ENCODE measurements around the gene RAB2B.

RAB2B gene

DNA sequence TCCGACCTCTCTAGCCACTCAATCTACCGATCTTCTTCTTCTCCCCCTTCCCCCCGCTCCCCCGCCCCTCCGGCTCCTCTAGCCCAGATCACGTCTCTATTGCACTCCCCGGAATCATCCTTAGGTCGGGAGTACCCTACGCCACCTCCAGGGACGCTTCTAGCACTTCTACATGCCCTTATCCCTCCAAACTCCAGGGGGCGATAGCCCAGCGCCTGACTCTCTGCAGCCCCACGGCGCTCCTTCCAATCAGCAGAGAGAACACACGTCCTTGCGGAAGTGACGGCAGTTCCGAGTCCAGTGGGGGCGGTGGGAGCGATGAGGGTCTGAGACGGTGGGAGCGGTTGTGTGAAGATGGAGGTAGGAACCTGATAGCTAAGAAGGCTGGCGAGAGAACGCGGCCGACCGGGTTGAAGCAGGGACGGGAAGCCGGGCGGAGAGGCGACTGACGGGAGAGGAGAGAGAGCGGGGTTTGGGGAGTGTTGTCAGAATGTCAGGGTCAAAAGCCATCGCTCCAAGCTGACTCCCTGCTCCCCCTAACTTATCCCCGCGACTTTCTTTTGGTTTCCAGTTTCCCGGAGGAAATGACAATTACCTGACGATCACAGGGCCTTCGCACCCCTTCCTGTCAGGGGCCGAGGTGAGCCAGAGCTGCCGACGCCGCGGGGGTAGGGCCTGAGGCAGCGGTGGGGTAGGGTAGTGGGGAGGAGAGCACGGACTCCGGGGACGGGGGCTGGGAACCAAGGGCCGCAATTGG is at the start of gene RAB2B, which contains the start of gene TOX4:
TSS of gene RAB2B (minus strand) at position 35 of the 757 bp plus-strand sequence. CDS start 87 bp downstream, outside the sequence.
TSS of gene TOX4 (plus strand) at position 271 of the 757 bp plus-strand sequence. CDS start at position 355, 84 bp downstream.
- DNase-seq = peak; percentile 97 to 98

DNA sequence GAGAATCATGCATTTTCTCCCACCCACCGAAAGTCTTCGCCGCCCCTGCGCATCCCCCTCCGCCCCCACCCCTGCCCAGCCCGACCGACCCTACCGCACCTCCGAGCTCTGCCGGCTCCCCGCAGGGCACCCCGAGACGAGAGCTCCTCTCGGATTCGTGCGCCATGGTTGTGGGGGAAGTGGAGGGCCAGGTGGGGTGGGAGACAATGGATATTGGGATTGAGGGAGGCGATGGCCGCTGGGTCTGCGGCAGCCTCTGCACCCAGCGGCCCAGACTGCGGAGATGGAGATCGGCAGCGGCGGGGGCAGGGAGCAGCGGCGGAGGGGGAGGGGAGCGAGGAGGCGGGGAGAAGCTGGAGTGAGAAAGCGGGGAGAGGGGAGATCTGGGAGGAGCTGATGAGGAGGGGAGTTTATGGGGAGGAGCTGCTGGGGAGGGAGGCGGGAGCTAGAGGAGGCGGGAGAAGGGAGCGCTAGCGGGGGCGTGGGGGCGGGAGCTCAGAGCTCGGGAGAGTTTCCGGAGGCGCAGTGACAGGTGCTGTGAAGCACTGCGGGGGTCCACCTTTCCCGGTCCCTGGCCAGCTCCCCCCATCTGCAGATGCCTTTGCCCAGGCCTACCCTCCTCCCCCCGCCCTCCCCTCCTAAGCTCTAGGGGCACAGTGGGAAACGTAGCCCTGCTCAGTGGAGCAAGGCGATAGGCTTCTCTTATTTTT is 49.4 kb upstream of the RAB2B start, which contains the start of gene SALL2:
TSS of gene SALL2 (minus strand) at position 385 of the 710 bp plus-strand sequence. CDS start at position 166, 219 bp downstream.
- DNase-seq = peak; percentile 64 to 78

DNA sequence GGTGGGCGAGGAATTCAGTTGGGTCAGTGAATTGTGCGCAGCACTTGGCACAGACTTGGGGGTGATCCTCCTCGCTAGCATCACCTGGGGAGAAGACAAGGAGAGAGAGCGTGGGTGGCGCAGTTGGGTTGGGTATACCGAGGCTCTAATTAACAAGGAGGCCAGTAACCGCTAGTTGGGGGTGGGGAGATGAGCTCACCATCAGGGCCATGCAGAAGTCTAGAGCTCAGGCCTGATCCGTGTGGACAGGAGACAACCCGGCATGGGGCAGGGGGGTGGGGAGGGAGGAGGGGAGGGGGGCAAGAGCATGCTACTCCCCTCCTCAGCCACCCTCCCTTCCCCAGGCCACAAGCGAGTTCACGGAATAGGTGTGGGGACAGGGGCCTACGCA is 48.8 kb upstream of the RAB2B start:
- DNase-seq = no peak

DNA sequence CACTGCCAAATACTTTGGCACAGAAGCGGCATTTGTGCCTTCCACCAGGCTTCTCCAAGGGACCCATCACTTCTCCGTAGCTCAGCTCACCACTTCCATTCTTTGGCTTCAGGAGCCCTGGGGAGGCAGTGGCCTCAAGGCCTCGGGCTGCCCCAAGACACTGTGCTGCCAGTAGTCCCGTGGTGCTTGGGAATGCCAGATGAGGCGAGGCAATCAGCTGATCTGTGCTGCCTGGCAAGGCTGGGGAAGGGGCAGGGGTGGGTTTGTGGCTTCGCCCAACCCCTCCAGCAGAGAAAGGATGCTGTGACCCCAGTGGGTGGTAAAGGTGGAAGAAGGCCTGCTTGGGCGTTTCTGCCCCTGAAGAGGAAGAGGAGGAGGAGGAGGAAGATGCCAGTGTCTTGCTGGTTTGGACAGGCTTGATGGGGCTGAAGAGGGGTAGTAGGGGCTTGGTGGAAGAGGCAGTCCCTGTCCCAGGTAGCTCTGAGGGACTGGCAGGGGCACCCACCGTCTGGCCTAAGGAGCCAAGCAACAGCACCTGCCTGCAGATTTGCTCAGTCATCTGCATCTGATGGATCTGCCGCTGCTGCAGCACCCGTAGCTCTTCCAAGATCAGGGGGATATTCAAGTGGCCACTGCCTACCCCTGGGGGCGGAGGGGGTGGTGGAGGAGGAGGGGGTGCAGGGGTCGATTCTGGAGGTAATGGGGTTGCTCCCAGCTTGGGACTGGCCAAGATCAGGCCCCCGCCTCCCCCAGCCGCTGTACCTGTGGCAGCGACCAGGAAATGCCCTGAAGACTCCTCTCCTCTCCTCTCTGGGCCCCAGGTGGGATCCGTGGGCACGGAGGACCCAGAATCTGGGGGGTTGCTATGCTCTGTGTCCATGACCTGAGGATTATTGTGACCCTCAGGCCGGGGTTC is 48.1 kb upstream of the RAB2B start:
- no peak for DNase-seq

DNA sequence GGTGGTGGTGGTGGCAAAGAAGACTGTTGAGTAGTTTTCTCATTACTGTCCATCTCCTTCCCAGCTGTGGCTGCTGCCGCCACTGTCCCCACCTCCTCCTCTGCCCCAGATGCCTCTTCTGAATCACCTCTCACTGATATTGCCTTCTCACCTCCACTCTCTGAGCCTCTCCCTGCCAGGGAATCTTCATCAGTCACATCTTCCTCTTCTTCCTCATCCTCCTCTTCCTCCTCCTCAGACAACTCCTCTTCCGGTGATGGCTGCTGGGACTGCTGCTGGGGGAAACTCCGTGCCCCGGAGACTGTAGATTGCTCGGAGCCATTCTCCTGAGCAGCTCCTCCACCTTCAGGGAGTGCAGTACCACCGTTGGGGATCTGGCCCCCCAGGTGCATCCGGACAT is 46.4 kb upstream of the RAB2B start:
- DNase-seq = no peak

DNA sequence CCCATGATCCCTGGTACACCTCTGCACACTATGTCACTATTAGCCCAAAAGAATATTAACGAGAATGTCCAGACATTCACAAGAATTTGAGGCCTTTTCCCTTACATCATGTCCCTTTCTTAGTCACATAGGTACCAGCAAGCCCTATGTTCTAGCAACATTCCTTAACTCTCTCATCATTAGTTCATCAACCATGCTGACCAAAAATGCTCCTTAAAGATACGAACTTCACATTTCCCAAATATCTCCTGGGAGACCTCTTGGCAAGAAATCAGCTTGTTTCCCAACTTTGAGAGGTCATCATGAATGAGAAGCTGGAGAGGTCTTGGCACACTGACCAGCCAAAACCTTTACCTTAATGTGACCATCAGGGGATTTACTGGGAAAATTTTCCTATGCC is 44.7 kb upstream of the RAB2B start:
- DNase-seq = no peak

DNA sequence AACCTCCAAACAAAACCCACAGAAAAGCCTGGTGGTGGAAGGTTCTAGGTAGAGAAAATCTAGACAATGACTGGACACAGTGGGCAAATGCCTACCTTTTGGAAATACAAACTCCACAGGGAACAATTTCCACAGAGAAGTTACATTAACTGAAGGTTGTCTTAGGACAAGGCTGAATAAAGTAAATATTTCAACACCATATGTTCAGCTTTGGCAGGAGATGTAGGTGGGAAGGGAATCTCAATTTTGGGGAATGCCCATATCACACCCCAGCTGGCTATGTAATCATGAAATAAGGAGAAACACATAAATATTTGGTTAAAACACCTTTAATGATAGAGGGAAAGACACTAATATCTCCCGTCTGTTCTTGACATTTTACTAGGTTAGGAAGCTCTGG is 44.0 kb upstream of the RAB2B start:
- DNase-seq = no peak

DNA sequence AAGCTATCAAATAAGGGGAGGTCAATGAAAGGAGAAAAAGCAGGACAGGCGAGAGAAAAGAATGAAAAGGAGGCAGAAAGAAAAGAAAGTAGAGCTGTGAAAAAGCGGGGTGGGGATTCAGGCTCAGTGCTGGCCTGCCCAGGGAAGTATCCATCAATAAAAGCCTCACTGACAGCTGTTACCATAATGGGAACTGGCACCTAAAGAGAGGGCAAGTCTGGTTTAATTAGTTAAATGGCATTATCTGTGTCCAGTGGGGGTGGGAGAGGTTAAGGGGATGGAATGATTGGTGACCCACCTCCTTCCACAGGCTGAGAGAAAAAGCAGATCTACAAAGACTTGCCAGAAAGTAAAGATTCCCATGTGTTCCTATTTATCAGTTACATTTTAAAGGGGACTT is 42.0 kb upstream of the RAB2B start:
- DNase-seq = no peak

DNA sequence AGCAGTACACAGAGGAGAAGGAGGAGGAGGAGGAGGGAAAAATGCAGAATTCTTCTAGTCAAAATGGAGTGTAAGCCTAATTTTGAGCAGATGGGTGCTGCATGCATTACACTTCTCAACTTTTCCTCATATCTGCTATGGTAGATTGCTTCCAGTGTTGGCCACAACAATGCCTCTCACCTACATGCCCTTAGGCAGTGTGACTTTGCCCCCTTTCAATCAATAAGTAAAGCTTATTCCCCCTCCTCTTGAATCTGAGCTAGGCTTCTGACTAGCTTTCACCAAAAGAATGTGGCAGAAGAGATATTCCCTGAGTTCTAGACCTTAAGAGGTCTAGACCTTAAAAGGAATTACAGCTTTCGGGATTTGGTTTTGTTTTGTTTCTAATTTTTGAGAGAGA is 37.6 kb upstream of the RAB2B start:
- no peak for DNase-seq

DNA sequence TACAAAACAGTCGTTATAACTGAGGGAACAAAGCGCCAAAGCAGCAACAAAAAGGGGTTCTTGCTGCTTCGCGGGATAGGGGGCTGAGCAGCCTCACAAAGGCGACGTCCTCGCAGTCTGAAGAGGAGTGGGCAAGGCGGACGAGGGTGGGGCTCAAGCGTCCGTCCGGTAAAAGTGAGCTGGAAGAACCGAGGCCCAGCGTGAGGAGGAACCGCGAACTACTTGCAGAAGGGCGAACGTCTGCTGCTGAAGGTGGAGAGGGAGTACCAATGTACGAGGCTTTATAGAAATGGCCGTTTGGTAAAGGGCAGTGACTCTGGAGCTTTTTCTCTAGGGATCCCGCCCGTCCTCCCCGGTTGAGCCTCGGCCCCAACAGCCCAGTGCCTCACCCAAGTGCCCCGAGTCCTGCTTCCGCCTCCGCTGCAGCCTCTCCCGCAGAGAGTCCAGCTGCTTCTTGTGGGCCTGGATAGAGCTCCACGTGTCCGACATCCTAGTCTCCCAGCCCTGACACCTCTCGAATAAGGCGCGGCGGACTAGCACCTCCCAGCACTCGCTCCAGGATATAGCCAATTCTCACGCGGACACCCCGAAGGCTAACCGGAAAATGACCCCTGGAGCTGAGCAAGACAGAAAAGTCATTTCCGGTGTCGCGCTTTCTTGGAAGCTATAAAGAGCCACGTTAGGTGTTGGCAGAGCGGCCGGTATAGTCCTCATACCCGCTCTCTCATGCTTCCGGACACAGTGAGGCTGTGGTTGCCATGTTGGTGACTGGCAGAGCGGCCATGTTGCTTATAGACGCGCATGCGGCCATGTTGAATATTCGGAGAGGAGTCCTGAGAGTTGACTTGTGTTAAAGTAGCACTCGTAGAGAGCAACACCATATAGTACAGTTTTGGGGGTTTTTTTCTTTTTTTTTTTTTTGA is 34.2 kb upstream of the RAB2B start, which contains the start of gene METTL3:
TSS of gene METTL3 (minus strand) at position 606 of the 923 bp plus-strand sequence. CDS start at position 489, 117 bp downstream.
- peak; percentile 97 for DNase-seq

DNA sequence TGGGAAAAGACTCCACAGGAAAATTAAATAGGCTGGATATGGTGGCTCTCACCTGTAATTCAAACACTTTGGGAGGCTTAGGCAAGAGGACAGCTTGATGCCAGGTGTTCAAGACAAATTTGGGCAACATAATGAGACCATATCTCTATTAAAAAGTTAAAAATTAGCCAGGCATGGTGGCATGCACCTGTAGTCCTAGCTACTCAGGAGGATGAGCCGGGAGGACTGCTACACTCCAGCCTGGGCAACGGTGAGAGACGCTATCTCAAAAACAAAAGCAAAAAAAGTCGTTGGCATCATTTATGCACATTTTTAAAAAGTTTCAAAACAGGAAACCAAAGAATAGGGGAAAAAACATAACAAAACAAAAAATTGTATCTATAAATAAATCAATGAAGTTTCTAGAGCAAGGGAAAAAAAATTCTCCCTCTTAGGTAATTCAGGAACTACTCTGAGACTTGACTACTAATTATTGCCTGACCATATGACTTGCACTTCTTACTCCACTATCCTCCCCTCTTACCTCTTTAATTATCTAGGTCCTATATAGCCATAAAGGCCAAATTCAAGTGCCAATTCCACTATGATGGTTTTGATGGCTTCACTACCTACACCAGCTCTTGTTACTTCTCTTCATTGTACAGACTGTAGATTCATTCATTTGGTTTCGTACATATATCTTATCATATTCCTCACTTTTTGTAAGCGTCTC is 32.8 kb upstream of the RAB2B start:
- DNase-seq = no peak

DNA sequence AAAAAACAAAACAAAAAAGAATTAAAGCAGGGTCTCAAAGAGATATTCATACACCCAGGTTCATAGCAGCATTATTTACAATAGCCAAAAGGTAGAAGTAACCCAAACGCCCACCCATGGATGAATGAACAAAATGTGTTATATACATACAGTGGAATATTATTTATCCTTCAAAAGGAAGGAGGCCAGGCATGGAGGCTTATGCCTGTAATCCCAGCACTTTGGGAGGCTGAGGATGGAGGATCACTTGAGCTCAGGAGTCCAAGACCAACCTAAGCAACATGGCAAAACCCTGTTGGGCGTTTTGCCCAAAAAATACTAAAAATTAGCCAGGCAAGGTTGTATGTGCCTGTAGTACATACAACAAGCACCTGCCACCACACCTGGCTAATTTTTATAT is 29.8 kb upstream of the RAB2B start:
- no peak for DNase-seq

DNA sequence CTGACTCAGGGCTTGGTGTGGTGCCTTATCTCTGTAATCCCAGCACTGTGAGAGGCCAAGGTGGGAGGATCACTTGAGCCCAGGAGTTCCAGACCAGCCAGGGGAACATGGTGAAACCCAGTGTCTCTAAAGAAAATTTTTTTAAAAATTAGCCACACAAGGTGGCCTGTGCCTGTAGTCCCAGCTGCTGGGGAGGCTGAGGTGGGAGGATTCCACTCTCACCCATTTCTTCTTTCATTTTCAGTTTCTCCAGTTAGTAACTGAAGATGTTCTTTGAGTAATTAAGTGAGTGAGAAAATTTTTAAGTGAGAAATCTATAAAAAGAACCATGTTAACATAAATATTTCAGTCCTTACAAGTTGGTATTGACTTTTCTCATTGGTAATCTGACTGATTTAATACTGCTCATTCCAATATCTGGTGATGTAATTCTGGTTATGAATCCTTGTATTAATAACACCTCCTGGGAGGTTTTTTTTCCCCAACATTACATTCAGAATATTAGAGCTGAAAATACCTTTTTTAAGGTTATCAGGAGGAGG is 28.3 kb upstream of the RAB2B start:
- no peak for DNase-seq

DNA sequence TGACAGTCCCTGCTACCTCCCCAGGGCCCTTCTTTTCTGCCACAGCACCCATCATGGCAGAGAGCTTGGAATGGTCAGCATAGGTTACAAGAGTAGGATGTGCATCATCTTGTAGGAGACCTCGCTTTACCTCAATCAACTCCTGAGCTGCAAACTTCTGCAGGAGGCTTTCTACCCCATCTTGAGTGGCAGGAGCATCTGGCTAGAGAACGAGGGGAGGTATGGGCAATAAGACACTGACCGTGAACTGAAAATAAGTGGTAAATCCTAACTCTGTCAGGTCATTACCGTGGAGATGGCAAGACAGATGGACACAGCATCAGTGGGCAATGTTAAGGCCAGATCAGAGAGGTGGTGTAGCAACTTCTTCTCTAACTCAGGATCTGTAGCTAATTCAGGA is 26.6 kb upstream of the RAB2B start:
- DNase-seq = no peak

DNA sequence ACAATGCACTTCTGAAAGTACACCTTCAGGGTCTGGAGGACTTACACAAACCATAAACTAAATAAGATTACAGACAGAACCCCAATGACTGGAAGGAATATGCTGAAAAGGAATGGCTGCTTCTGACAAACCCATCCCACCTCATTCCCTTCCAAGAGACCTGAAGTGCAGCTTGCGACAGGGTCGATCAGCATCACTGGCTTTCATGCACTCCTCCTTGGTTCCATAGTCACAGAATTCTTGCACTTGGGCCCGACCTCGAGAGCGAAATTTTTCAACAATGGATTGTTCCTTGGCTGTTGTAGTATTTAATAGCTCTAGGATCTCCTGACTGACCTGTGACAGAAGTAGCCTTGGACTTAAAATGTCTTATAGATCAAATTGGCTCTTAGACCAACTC is 24.8 kb upstream of the RAB2B start:
- no peak for DNase-seq

DNA sequence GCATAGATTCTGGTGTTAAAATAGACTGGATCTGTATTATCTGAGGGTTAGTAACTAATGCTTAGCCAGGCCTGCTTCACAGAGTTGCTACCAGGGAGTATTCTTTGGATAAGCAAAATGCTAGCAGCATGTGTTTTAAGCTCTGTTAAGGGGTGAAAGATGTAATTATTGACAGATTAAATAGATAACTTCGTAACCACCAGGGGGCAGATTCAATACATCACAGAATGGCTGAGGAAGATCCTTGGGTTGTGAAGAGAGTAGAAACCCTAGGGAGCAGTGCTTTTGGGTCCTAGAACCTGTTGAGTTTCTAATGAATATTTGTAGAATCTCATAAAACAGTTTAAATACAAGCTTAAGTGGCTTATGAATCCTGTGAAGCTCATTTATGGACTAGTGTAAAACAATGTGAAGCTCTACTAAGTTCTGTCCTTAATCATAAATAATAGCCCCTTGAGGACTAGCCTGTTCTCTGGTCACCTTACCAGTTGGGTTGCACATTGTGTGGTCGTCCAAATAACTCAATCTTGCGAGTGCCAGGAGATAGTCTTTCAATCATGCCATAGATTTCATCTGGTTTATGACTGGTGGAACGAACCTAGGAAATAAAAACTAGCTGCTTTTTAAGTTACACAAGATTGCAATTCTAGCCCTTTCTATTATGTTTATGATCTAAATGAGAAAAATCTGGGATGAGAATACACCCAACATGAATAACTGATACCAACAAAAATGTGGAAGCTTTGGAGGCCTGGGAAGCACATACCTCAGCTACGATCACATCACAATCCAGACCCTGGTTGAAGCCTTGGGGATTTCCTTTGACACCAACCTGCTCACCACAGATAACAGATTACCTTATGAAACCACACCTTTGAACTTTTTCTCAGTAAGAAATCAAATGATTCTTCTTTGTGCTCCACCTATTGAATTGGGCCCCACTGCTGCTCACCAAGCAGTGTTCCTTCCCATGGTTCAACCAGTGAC is 22.1 kb upstream of the RAB2B start:
- DNase-seq = no peak

DNA sequence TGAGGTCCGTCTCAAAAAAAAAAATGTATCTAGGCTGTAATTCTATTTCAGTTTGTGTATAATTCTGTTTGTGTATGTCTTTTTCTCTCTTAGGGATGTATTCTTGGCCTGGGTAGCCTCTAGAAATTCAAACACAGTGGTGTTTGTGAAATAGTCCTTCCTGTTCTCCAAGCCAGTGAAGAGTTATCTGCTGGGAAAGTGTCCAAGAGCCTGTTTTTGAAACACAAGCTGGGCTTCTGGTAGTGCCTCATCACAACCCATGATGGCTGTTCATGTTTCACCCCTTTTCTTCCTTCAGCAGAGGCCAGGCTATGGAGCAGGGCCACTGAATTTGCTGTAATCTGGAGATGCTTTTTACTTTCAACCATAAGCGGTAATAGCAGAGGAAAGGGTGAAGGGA is 19.7 kb upstream of the RAB2B start:
- no peak for DNase-seq

DNA sequence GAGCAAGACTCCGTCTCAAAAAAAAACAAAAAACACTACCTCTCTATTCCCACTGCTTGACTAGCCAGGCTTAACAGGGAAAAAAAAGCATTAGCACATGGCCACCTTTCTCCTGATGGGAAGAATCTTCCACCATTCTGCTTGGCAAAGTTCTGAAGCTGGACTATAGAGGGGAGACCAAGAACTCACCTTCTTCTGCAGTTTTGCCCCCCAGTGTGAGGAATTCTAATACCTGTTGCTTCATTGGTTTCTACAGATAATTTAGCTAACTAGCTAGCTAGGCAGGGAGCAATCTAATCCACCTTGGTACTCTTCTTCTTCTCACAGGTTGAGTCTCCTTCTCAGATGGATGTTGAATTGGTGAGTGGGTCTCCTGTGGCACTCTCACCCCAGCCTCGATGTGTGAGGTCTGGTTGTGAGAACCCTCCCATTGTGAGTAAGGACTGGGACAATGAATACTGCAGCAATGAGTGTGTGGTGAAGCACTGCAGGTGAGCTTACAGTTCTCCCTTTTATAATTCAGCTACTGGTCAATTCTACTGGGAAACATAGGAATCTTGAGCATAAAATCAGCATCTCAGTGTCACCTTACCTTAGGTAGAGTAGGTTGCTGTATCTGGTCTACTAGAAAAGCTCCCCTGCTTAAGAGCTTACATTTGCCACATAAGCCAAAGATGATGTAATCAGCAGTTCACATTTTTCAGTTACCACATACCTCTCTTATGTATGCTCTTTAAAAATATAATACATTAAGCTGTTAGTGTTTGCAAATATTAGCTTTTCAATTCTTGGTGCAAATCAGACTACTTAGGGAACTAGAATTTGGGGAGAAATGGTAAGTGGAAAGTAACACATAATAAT is 18.4 kb upstream of the RAB2B start:
- DNase-seq = no peak
